Measurements from ENCODE around the gene GRP. TPM values are rescaled to one million over a fixed set of nuclear protein-coding genes. Genes with fewer than 3 reads are reported as not detected.
"Not testable (repeated sequence)": the region's sequence is repeated elsewhere in the genome, so short reads cannot be mapped to it uniquely, and the experiment has no call there.

Gene GRP
- total RNA-seq, 1 donor from 2014 or later = not detected

DNA sequence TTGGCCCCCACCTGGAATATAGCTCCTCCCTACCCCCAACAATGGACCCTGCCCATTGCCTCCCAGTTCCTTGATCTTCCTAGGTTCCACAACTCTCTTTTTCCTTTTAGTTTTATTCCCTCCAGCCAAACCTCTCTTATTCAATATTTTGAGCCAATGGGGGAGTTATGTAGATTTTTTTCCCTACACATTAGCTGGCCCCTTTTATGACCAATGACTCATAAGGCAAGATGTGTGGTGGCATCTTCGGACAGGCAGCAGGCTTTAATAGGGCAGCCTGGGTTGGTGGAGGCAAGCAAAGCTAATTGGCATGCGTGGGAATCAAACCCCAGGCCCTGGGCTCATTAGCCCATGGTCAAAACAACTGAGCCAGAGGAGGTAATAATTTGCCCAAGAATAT, 9.2 kb downstream of the GRP start:
- DNase-seq (ENCODE audit: low read depth in 2 of 2) = no peak

DNA sequence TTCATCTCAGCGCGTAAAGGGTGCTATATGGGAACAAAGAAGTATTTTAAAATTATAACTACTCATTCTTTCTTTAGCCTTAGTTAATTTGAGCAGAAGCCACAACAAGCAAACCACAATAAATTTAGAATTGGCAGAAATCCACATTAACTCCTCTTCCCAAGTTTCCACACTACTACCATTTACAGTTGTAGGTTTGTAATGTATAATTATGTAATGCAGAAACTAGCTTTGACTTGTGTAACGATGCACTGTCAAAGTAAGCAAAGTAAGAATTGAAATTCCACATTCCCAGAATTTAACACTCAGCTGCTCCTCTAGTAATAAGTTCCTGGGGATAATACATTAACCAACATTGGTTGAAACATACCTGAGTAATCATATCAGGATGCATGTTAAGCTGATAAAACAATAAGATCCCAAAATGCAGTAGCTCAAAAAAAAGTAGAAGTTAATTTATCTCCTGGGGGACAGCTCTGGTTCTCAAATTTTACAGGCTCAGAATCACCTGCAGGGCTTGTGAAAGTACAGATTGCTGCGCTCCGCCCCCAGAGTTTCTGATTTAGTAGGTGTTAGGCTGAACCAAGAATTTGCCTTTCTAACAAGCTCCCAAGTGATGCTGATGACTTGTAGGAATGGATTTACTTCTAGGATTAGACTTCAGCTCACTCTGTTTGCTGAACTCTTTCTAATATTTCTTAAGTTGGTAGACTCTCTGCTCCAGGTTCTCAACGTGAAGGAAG, 9.9 kb downstream of the GRP start:
- no peak for DNase-seq (ENCODE audit: low read depth in 2 of 2)

DNA sequence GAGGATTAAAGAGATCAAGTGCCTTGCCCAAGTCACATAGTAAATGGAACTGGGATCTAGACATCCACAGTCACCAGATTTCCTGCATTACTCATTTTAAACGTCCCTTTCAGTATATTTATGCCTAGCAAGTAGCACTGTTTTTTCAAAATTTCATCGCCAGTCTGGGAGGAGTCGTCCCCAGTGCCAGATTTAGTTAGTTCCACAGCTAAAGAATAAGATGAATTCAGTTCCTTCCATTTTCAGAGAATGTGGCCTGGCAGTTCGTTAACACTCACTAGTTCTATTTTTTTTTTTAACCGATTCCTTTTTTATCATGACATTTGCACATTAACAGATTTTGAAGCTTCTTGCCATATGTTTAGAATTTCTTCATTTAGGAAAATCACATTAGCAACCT, 11.2 kb downstream of the GRP start:
- DNase-seq (ENCODE audit: low read depth in 2 of 2) = no peak

DNA sequence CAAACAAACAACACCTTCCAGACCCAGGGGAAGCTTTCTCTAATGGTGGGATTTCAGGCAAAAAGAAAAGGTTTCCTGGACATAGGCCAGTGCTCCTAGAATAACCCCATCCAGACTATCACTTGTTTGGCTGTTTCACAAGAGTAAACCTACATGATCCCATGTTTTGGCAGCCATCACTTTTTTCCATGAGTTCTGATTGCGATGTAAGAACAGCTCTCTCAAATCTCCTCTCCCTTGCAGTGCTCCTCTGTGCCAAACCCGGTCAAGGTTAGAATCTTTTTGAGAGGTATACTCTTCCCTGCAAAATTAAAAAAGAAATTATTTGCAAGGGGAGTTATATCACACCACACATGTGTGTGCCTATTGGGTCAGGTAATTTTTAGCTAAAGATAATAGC, 11.9 kb downstream of the GRP start:
- no peak for DNase-seq (ENCODE audit: low read depth in 2 of 2)

DNA sequence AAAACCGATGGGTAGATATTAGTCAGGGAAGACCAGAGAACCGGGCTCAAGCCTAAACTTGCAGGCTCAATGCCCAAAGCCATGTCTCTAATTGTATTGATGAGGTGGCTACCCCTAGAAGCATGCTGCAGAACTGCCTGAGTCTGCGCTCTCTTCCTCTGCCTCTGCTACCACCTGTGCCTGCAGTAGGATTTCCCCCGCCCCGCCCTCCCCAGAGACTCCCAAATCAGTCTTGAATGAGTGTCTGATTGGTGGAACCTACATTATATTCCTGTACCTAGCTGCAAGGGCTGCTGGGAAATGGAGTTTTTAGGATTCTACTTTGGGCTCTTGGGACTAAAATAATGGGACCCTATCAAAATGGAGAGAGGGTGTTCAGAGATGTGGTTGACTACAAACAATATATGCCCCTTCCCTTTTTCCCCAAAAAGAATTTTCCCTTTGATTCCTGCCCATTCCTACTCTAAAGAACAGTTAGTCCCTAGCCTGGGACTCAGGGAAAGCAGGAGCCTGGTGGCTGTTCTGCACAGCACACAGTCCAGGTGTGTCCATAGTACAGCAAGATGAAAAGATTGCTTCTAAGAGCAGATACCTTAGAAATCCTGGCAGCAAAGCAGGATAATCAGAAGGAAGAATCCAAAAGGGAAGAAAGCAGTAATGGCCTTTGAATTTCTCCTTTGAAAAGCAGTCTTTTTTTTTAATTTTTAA, 12.5 kb downstream of the GRP start:
- no peak for DNase-seq (ENCODE audit: low read depth in 2 of 2)

DNA sequence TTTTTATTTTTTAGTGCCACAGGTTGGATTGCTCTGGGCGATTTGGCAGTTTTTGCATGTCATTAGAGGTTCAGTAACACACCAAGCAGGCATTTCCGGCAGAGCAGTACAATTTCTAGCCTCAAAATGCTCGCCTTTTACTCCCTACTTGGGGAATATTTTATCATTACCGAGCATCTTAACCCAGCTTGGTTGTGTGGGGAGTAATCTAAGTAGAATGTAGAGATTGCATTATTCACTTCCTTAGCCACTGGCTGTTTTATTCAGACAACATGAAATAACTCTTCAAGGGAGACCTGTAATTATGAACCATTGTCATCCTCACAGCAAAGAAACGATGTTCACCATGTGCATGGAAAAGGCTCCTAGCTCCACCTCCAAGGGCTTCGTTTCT, 13.1 kb downstream of the GRP start:
- no peak for DNase-seq (ENCODE audit: low read depth in 2 of 2)

DNA sequence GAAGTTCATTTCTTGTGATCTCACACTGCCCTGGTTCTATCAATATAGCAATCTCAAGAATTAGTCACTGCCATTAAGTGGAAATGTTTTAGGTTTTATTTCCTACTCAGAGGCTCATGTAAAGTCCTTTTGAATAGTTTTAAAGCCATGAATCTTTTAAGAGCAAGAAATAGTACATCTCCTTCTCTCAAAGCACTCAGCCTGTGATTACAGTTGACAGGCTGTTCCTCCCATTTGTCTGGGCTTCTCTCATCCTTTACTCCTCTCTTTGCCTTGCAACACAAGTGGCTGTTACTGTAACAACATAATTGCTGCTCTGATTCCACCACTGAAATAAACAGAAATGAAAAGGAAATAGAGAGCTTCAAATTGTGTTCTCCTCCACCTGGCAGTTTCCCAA, 18.4 kb downstream of the GRP start:
- DNase-seq (ENCODE audit: low read depth in 2 of 2) = no peak

DNA sequence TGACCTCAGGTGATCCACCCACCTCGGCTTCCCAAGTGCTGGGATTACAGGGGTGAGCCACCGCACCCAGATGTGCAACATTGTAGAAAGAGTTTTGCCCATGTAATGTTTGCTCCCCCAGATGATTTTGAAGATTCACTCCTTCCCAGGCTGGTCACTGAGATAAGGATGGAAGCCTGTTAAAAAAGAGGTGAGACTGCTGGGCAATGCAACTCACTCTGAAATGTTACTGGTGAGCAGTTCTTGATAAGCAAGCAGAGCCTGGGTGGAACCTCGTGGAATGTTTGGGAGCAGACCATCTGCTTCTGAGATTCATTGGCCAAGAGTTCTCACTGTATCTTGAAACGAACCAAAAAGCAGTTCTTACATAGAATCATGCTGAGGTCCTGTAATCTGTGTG, 19.7 kb downstream of the GRP start:
- DNase-seq (ENCODE audit: low read depth in 2 of 2) = no peak

DNA sequence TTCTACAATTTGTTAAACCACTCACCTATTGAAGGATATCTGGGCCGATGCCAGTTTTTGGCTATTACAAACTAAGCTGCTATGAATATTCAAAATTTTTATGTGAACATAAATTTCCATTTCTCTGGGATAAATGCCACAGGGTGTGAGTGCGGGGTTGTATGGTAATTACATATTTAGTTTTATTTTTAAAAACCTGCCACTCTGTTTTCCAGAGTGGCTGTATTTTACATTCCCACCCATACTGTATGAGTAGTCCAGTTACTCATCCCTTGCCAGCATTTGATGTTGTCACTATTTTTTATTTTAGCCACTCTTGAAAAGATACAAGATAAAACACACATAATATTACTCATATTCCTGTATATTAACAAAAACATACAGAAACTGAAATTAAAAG, 22.9 kb downstream of the GRP start:
- no peak for DNase-seq (ENCODE audit: low read depth in 2 of 2)

DNA sequence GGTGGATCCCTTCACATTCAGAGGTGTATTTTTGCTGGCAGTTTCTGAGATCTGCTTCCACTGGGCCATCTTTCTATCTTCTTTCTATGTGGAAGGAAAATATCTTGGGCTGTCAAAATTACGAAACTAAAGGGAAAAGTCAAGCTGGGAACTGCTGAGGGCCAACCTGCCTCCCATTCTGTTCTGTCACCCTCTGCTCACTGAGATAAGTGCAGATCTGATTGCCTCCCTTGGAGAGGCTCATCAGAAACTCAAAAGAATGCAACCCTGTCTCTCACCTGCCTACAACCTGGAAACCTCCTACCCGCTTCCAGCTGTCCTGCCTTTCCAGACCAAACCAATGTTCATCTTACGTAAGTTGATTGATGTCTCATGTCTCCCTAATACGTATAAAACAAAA, 26.8 kb downstream of the GRP start:
- no peak for DNase-seq (ENCODE audit: low read depth in 2 of 2)

DNA sequence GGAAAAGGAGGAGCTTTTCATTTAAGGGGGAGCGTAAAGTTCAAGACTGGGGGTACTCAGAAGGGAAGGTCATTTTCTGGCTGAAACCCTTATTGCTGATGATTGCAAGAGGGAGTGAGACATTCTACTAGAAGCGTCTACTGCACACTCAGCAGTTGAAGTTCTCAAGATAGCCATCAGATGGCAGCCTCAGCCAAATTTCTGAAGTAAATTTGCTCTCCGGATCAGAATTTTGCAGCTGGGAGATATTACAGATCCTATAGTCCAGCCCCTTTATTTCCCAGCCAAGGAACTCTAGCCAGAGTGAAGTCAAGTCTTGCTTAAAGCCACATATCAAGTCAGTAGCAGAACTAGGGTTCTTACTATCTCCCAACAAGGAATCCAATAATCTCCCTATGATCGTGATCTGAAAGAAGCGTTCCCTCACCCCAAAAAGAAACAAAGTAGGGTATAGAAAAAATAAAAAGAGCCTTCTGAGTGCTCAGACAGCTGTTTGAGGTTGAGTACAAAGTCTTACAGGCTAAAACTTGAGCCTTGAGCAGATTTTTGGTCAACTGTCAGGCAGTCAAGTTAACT, 29.3 kb downstream of the GRP start:
- peak; percentile 27 to 62 for DNase-seq (ENCODE audit: low read depth in 2 of 2)

DNA sequence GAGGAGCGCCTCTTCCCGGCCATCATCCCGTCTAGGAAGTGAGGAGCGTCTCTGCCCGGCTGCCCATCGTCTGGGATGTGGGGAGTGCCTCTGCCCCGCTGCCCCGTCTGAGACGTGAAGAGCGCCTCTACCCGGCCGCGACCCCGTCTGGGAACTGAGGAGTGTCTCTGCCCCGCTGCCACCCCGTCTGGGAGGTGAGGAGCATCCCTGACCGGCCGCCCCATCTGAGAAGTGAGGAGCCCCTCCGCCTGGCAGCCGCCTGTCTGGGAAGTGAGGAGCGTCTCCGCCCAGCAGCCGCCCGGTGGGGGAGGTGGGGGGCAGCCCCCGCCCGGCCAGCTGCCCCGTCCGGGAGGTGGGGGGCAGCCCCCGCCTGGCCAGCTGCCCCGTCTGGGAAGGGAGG, 35.5 kb downstream of the GRP start:
- DNase-seq (ENCODE audit: low read depth in 2 of 2) = not testable (repeated sequence)

DNA sequence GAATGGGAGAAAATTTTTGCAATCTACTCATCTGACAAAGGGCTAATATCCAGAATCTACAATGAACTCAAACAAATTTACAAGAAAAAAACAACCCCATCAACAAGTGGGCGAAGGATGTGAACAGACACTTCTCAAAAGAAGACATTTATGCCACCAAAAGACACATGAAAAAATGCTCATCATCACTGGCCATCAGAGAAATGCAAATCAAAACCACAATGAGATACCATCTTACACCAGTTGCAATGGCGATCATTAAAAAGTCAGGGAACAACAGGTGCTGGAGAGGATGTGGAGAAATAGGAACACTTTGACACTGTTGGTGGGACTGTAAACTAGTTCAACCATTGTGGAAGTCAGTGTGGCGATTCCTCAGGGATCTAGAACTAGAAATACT, 41.9 kb downstream of the GRP start:
- not testable (repeated sequence) for DNase-seq (ENCODE audit: low read depth in 2 of 2)

DNA sequence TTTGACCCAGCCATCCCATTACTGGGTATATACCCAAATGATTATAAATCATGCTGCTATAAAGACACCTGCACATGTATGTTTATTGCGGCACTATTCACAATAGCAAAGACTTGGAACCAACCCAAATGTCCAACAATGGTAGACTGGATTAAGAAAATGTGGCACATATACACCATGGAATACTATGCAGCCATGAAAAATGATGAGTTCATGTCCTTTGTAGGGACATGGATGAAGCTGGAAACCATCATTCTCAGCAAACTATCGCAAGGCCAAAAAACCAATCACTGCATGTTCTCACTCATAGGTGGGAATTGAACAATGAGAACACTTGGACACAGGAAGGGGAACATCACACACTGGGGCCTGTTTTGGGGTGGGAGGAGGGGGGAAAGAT, 42.3 kb downstream of the GRP start:
- not testable (repeated sequence) for DNase-seq (ENCODE audit: low read depth in 2 of 2)

DNA sequence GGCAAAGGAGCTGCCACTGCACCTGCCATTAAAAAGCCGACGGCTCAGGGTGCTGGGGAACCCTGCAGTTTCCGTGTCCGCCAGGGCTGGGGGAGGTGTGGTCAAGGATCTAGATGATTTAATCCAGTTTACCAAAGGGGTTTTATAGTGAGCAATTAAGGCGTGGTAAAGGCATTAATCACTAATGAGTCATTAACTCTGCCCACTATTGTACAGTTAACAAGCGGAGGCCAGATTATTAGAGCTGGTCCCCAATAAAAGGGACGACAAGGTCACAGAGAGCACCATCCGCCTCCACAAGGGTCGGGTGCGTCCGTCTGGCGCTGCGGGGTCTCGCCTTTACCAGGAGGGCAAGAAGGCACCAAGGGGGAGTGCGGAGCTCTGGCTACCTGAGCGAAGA, 43.7 kb downstream of the GRP start:
- DNase-seq (ENCODE audit: low read depth in 2 of 2) = no peak

DNA sequence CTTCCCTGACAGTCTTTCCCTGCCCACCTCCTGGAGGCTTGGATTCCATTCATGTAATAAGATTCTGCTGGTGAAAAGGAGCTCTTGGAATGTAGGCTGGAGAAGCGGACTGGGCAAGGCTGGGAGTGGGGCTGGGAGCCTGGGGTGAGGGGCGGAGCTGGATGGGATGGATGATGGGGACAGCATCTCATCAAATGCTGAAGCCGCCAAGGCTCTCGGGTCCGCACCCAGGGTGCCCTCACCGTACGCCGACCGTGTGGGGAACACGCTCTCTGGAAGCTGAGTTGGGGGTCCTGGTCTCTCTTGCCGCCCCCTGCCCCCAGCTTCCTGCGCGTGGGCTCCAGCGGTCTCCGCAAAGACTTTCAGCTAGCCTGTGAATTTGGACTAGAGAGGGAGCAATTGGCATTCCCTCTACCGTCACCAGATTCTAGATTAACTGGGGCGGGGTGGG, 44.2 kb downstream of the GRP start:
- no peak for DNase-seq (ENCODE audit: low read depth in 2 of 2)

DNA sequence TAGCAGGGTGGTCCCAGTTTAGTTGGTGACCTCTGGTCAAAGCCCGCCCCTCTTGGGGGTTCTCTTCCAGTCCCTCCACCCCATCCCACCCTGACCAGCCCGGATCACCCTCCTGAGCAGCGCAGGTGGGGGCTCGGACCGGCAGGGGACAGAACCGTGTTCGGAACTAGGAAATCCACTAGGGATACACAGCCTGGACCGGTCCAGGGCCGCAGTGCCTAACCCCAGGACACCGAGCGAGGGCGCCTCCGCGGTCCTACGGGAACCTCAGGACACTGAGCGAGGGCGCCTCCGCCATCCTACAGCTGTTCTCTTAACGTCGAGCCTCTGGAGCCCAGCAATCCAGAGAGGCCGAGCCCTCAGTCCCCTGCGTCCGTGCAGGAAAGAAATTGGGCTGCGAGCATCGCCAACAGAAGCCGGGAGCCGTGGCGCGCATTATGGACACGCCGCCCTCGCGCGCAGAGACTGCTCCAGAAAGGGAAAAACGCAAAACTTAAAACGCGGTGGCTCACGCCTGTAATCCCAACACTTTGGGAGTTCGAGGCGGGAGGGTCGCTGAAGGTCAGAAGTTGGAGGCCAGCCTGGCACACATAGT, 44.8 kb downstream of the GRP start:
- no peak for DNase-seq (ENCODE audit: low read depth in 2 of 2)

DNA sequence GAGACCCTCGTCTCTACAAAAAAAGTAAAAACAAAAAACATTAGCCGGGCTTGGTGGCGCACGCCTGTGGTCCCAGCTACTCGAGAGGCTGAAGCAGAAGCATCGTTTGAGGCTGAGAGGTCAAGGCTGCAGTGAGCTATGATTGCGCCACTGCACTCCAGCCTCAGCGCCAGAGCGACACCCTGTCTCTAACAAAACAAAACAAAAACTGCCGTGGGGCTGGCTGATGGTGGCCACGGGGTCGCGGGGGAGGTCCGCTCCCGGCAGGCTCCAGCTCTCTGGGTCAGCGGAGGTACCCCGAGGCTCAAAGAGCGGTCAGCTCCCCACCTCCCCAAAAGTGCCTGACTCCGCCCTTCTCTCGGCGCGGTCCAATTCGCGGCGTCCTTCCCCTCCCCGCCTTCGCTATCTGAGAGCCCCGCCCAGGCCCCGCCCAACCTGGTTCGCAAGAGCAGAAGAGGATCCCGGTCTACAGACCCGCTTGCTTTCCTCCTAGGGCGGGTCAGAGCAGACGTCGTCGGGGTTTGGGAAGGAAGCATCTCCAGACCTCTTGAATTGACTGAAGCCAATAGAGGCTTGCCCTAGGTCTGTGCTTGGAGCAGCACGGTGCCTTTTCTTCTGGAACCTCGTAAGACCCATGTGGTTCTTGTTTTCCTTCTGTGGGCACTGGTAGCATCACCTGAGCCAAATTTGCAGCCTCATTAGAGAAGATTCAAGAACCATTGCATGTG, 45.5 kb downstream of the GRP start:
- DNase-seq (ENCODE audit: low read depth in 2 of 2) = no peak

DNA sequence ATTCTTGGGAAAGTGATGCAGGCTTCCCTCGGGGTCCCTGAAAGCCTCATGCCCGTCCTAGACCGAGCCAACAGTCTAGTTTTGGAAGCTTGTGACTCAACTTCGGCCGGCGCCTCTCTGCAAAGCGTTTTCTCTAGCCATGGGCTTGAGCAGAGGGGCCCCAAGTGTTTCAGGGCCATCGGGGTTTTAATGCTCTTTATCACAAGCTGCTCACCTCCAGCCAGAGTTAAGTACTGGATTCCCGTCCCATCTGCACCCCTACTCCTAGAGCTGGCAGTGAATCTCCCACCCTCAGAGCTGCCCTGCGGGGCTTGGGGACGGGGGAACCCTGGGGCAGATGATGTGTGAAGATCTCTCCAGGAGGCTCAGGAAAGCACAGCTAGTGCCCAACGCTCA, 46.0 kb downstream of the GRP start:
- no peak for DNase-seq (ENCODE audit: low read depth in 2 of 2)

DNA sequence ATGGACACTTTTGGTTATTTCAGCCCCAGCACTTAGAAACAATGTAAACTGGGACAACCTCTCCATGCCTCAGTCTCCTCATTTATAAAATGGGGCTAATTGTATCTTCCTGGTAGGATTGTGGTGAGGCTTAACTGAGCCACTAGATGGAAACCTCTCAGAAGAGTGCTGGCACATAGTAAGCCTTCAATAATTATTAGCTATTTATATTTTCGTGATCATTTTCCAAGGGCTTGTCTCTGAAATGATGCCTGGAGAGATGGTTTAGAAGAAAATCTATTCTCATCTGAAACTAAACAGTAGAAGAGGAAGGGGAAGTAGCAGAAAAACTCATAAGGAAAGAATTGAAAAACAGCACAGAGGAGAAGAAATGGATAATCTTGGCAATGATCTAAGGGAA, 46.5 kb downstream of the GRP start:
- DNase-seq (ENCODE audit: low read depth in 2 of 2) = no peak

DNA sequence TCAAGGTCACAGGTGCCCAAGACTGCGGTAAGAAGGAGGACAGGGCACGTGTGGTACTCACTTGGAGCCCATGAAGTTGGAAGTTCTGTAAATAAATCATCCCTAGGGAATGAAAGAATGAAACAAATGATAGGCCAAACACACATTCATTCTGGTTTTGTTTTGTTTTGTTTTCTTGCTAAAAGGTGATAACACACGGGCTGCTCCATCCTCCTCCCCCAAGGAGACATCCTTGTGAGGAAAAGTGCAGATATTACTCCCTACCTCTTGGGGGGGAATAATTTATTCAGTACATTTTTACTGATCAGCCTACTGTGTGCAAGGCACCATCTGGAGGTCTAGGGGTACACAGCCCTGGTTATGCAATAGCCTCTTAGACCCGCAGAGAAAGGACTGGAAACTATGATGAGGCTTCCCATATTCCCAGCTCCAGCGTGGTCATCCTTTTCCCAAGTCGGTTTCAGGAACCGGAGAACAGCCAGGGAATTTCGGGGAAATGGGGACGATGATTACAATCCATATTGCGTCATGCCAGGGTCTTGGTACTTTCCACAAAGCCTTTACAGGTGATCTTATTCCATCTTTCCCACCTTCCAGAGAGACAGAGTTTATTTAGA, 47.0 kb downstream of the GRP start:
- no peak for DNase-seq (ENCODE audit: low read depth in 2 of 2)
